Measurements from ENCODE around the gene GLTP. TPM values are rescaled to one million over a fixed set of nuclear protein-coding genes. Genes with fewer than 3 reads are reported as not detected.

GLTP gene
- total and polyA plus RNA-seq, 11 donors: 16.9 to 68.6 (median 25.1) TPM

GRCh38 chr12:109815225-109815624, 65.1 kb downstream of the GLTP start:
- no peaks in the 10 kb centered on the region for H3K4me1 ChIP-seq
- no peaks in the 10 kb centered on the region for H3K9me3 ChIP-seq
- H3K36me3 ChIP-seq: no peaks in the 10 kb centered on the region
- H3K4me3 ChIP-seq: no peak overlapping the region
- intact Hi-C loops (cut with DNase I): no loop called here
- no peak overlapping the region for H3K27ac ChIP-seq
- whole genome bisulfite sequencing, 4 donors: 86 to 92% (median 89%) methylated on average over 2 to 4 of the region's 4 CpGs
- no peak for DNase-seq
- peaks cover 0 to 7% (median 0%) of the 10 kb centered on the region in 9 donors for H3K27me3 ChIP-seq
- no peak for ATAC-seq
- TF ChIP-seq POLR2A (IDR thresholded peaks at IDR 0.05): no peak
- TF ChIP-seq, protein P1, sequence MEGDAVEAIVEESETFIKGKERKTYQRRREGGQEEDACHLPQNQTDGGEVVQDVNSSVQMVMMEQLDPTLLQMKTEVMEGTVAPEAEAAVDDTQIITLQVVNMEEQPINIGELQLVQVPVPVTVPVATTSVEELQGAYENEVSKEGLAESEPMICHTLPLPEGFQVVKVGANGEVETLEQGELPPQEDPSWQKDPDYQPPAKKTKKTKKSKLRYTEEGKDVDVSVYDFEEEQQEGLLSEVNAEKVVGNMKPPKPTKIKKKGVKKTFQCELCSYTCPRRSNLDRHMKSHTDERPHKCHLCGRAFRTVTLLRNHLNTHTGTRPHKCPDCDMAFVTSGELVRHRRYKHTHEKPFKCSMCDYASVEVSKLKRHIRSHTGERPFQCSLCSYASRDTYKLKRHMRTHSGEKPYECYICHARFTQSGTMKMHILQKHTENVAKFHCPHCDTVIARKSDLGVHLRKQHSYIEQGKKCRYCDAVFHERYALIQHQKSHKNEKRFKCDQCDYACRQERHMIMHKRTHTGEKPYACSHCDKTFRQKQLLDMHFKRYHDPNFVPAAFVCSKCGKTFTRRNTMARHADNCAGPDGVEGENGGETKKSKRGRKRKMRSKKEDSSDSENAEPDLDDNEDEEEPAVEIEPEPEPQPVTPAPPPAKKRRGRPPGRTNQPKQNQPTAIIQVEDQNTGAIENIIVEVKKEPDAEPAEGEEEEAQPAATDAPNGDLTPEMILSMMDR (IDR thresholded peaks at IDR 0.05): no peak

GRCh38 chr12:109814600-109815150, 65.7 kb downstream of the GLTP start:
- intact Hi-C loops (cut with DNase I): no loop called here
- Histone ChIP-seq H3K4me3 (no peak overlapping the region), H3K27ac (no peak overlapping the region), H3K9me3 (no peaks in the 10 kb centered on the region), H3K4me1 (no peaks in the 10 kb centered on the region), H3K27me3 (peaks cover 0 to 7% (median 0%) of the 10 kb centered on the region in 9 donors), H3K36me3 (no peaks in the 10 kb centered on the region)
- ATAC-seq (no peak), DNase-seq (no peak)
- TF ChIP-seq, protein P1 (IDR thresholded peaks at IDR 0.05): no peak
- TF ChIP-seq POLR2A (IDR thresholded peaks at IDR 0.05): no peak
- 64 to 75% (median 74%) methylated on average over 8 to 20 of the region's 20 CpGs for WGBS, 4 donors

DNA sequence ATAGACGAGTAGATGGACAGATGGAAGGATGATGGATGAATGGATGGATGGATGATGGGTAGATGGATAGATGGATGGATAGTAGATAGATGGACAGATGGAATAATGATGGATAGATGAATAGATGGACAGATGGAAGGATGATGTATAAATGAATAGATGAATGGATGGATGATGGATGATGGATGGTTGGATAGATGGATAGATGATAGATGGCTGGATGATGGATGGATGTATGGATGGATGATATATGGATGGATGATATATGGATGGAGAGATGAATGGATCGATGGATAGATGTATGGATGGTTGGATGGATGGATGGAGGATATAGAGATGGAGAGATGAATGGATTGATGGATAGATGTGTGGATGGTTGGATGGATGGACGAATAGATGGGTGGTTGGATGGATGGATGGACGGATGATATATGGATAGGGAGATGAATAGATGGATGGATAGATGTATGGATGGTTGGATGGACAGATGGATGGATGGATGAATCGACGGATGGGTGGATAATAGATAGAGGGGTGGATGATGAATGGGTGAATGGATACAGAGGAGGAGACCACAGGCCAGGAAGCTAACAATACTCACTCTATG, 66.4 kb downstream of the GLTP start:
- 92 to 93% (median 93%) methylated on average over 6 of the region's 6 CpGs for WGBS, 4 donors
- Histone ChIP-seq H3K9me3 (no peaks in the 10 kb centered on the region), H3K27ac (no peak overlapping the region), H3K4me1 (no peaks in the 10 kb centered on the region), H3K36me3 (no peaks in the 10 kb centered on the region), H3K4me3 (no peak overlapping the region), H3K27me3 (peaks cover 0 to 7% (median 0%) of the 10 kb centered on the region in 9 donors)
- ATAC-seq: no peak
- DNase-seq: no peak
- TF ChIP-seq POLR2A (IDR thresholded peaks at IDR 0.05): no peak
- TF ChIP-seq, protein P1 (IDR thresholded peaks at IDR 0.05): no peak
- intact Hi-C loops (cut with DNase I): no loop called here

GRCh38 chr12:109811624-109811995, 68.7 kb downstream of the GLTP start:
- Histone ChIP-seq H3K27me3 (no peaks in the 10 kb centered on the region), H3K4me3 (no peak overlapping the region), H3K9me3 (no peaks in the 10 kb centered on the region), H3K36me3 (no peaks in the 10 kb centered on the region), H3K4me1 (no peaks in the 10 kb centered on the region), H3K27ac (no peak overlapping the region)
- no peak for ATAC-seq
- intact Hi-C loops (cut with DNase I): no loop called here
- WGBS, 4 donors: 63 to 79% (median 69%) methylated on average over 5 of the region's 5 CpGs
- TF ChIP-seq, protein P1 (IDR thresholded peaks at IDR 0.05): no peak
- TF ChIP-seq POLR2A (IDR thresholded peaks at IDR 0.05): no peak
- DNase-seq: no peak

Measured in heart left ventricle (tissue), 16 donors.